ENCODE measurements around the gene MPL. TPM values are rescaled to one million over a fixed set of nuclear protein-coding genes. Genes with fewer than 3 reads are reported as not detected.

Gene MPL
- total and polyA plus RNA-seq, 10 of the 15 experiments (the other 5 are each of a cell fraction or from before 2014, with no cell fraction given): not detected

DNA sequence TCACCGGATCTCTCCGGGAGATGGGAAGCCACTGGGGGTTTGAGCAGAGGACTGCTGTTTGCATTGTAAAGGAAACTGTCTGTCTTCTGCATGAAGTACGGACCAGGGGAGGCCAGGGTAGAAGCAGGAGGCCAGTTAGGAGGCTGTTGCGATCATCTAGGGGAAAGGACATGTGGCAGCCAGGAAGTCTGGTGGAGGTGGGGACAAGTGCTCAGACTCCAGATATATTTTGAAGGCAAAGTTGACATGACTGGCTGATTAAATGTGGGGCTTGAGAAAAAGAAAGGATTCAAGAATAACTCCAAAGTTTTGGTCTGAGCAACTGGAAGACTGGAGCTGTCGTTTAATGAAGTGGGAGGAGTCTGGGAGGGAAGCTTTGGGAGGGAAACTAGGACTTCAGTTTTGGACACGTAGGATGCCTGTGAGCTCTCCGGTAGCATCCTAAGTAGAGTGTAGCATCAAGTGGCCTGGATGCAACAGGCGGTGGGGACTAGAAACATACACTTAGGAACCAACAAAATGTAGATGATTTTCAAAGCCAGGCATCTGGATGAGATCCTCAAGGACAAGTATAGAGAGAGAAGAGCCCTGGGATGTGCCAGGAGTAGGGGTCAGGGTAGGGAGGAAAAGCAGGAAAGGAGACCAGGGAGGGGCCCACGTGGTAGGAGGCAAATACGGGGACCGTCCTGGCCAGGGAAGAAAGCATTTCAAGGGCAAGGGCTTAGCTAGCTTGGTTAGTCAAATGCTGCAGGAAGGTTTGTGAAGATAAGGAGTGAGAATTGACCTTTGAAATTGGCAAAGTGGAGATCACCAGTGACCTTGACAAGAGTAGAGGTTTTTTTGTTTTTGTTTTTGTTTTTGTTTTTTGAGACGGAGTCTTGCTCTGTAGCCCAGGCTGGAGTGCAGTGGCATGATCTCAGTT lies 48.6 kb upstream of the MPL start:
- ATAC-seq: no peak
- ChIA-PET SMC1A (ENCODE audit: uncharacterized antibody, unreplicated experiment) (interaction anchor here (1.5 kb wide), 1 partner anchor 46 kb away, joined by 4 read pairs; no protein-coding TSS in a partner anchor), POLR2A (interaction anchor here (0.6 kb wide), 1 partner anchor 66 kb away, joined by 5 read pairs; no protein-coding TSS in a partner anchor), RAD21 (ENCODE audit: unreplicated experiment) (interaction anchor here (1.4 kb wide), 1 partner anchor 49 kb away, joined by 4 read pairs; no protein-coding TSS in a partner anchor), CTCF (interaction anchor here (1.1 kb wide), 1 partner anchor 27 kb away, joined by 3 read pairs; no protein-coding TSS in a partner anchor)
- Histone ChIP-seq H3K4me3 (no peak overlapping the region), H3K27ac (ENCODE audit: control insufficient read depth, insufficient read depth) (no peak overlapping the region), H3K4me2 (ENCODE audit: control insufficient read depth, insufficient read depth) (no peak overlapping the region), H3K9ac (ENCODE audit: control insufficient read depth, insufficient read depth, low read length) (no peak overlapping the region), H3K79me2 (ENCODE audit: control insufficient read depth, insufficient read depth, low read length) (no peaks in the 10 kb centered on the region), H3K27me3 (replicated peaks in 1 of 2; ENCODE audit: control insufficient read depth in 2 of 2, insufficient read depth in 2 of 2, low read length in 1 of 2) (no peaks in the 10 kb centered on the region; a peak in 2 of 4 replicates), H3K4me1 (ENCODE audit: control insufficient read depth, insufficient read depth, low read length) (no peaks in the 10 kb centered on the region), H2AFZ (ENCODE audit: control insufficient read depth, low read depth, low read length) (no peak overlapping the region), H4K20me1 (ENCODE audit: control insufficient read depth, insufficient read depth) (no peaks in the 10 kb centered on the region), H3K36me3 (ENCODE audit: control insufficient read depth in 2 of 2, insufficient read depth in 2 of 2, low read length in 1 of 2) (no peaks in the 10 kb centered on the region), H3K9me3 (replicated peaks; ENCODE audit: control insufficient read depth, insufficient read depth, low read length) (no peaks in the 10 kb centered on the region)
- in situ Hi-C loops (cut with MboI): no loop called here
- WGBS (ENCODE audit: insufficient coverage, insufficient replicate concordance, low lambda C conversion rate, missing lambda C conversion rate): 52% methylated on average over 12 of the region's 12 CpGs
- intact Hi-C loops (cut with micrococcal nuclease; ENCODE audit: unreplicated experiment): no loop called here
- no TSS peak for BruUV-seq (replicated peaks)
- TF ChIP-seq SMAD1 (IDR thresholded peaks at IDR 0.05; ENCODE audit: low read depth, partially characterized antibody): no peak
- no peak for DNase-seq (ENCODE audit: low read depth, low spot score)
- FAIRE-seq: no peak

DNA sequence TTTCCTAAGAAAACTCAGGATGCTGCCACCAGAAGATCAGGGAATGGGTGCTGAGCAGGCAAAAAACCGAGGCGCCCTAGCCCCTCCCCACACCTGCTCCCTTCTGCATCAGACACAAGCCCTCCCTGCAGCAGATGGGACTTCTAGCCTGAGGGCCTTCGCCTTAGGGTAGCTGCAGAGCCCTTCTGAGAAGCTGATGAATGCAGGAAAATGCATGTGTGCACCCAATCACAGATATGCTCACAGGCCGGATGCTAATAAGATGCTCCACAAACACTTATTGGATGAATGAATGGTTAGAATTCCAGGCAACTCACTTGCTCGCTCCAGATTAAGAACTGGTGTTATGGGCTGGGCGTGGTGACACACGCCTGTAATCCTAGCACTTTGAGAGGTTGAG lies 45.4 kb upstream of the MPL start:
- ChIA-PET POLR2A (no interaction called here), CTCF (interaction anchor here (1.6 to 4.3 kb wide), 2 partner anchors 53 to 65 kb away, joined by 3 to 19 read pairs; no protein-coding TSS in a partner anchor), SMC1A (ENCODE audit: uncharacterized antibody, unreplicated experiment) (interaction anchor here (5.9 kb wide), 1 partner anchor 53 kb away, joined by 40 read pairs; no protein-coding TSS in a partner anchor), RAD21 (ENCODE audit: unreplicated experiment) (interaction anchor here (4.7 kb wide), 1 partner anchor 53 kb away, joined by 30 read pairs; no protein-coding TSS in a partner anchor)
- no peaks in the 10 kb centered on the region; a peak in 1 of 4 replicates for H3K27me3 ChIP-seq (replicated peaks in 1 of 2; ENCODE audit: control insufficient read depth in 2 of 2, insufficient read depth in 2 of 2, low read length in 1 of 2)
- no TSS peak for BruUV-seq (replicated peaks)
- no peaks in the 10 kb centered on the region for H3K79me2 ChIP-seq (ENCODE audit: control insufficient read depth, insufficient read depth, low read length)
- DNase-seq (ENCODE audit: low read depth, low spot score): no peak
- no peak overlapping the region for H2AFZ ChIP-seq (ENCODE audit: control insufficient read depth, low read depth, low read length)
- no peak for FAIRE-seq
- WGBS (ENCODE audit: insufficient coverage, insufficient replicate concordance, low lambda C conversion rate, missing lambda C conversion rate): 50% methylated on average over 7 of the region's 7 CpGs
- no peaks in the 10 kb centered on the region for H3K36me3 ChIP-seq (ENCODE audit: control insufficient read depth in 2 of 2, insufficient read depth in 2 of 2, low read length in 1 of 2)
- no peak overlapping the region for H3K4me2 ChIP-seq (ENCODE audit: control insufficient read depth, insufficient read depth)
- H3K4me1 ChIP-seq (ENCODE audit: control insufficient read depth, insufficient read depth, low read length): peaks cover 13% of the 10 kb centered on the region
- H3K9ac ChIP-seq (ENCODE audit: control insufficient read depth, insufficient read depth, low read length): no peak overlapping the region
- H3K27ac ChIP-seq (ENCODE audit: control insufficient read depth, insufficient read depth): no peak overlapping the region
- in situ Hi-C loops (cut with MboI): no loop called here
- H4K20me1 ChIP-seq (ENCODE audit: control insufficient read depth, insufficient read depth): no peaks in the 10 kb centered on the region
- TF ChIP-seq, protein P1, sequence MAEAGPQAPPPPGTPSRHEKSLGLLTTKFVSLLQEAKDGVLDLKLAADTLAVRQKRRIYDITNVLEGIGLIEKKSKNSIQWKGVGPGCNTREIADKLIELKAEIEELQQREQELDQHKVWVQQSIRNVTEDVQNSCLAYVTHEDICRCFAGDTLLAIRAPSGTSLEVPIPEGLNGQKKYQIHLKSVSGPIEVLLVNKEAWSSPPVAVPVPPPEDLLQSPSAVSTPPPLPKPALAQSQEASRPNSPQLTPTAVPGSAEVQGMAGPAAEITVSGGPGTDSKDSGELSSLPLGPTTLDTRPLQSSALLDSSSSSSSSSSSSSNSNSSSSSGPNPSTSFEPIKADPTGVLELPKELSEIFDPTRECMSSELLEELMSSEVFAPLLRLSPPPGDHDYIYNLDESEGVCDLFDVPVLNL (IDR thresholded peaks at IDR 0.05; ENCODE audit: low read depth, low read length): no peak
- TF ChIP-seq ATF7 (IDR thresholded peaks at IDR 0.05; ENCODE audit: low read depth): no peak
- TF ChIP-seq NR2F1 (conservative IDR thresholded peaks at IDR 0.05): no peak
- no peak for TF ChIP-seq NR2C1 (IDR thresholded peaks at IDR 0.05)
- no peak for TF ChIP-seq TCF3 (IDR thresholded peaks at IDR 0.05; ENCODE audit: borderline replicate concordance, insufficient read depth, low read depth, low read length)
- no peak for TF ChIP-seq CHD1 (IDR thresholded peaks at IDR 0.05; ENCODE audit: low read depth, low read length)
- TF ChIP-seq, protein P2, sequence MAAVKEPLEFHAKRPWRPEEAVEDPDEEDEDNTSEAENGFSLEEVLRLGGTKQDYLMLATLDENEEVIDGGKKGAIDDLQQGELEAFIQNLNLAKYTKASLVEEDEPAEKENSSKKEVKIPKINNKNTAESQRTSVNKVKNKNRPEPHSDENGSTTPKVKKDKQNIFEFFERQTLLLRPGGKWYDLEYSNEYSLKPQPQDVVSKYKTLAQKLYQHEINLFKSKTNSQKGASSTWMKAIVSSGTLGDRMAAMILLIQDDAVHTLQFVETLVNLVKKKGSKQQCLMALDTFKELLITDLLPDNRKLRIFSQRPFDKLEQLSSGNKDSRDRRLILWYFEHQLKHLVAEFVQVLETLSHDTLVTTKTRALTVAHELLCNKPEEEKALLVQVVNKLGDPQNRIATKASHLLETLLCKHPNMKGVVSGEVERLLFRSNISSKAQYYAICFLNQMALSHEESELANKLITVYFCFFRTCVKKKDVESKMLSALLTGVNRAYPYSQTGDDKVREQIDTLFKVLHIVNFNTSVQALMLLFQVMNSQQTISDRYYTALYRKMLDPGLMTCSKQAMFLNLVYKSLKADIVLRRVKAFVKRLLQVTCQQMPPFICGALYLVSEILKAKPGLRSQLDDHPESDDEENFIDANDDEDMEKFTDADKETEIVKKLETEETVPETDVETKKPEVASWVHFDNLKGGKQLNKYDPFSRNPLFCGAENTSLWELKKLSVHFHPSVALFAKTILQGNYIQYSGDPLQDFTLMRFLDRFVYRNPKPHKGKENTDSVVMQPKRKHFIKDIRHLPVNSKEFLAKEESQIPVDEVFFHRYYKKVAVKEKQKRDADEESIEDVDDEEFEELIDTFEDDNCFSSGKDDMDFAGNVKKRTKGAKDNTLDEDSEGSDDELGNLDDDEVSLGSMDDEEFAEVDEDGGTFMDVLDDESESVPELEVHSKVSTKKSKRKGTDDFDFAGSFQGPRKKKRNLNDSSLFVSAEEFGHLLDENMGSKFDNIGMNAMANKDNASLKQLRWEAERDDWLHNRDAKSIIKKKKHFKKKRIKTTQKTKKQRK (IDR thresholded peaks at IDR 0.05; ENCODE audit: low read depth, low read length): no peak
- TF ChIP-seq CBFB (IDR thresholded peaks at IDR 0.05; ENCODE audit: low read depth): no peak
- no peak for TF ChIP-seq POLR2A (IDR thresholded peaks at IDR 0.05; ENCODE audit: low read depth, low read length)
- intact Hi-C loops (cut with micrococcal nuclease; ENCODE audit: unreplicated experiment): no loop called here
- no peak for ATAC-seq
- H3K9me3 ChIP-seq (replicated peaks; ENCODE audit: control insufficient read depth, insufficient read depth, low read length): no peaks in the 10 kb centered on the region
- no peak overlapping the region for H3K4me3 ChIP-seq

All from GM12878 (cell line).